ENCODE measurements around the gene TIGD1.
A peak's percentile ranks its signal among the peaks of the same experiment; 100 is the strongest.
"Not testable (repeated sequence)": the region's sequence is repeated elsewhere in the genome, so short reads cannot be mapped to it uniquely, and the experiment has no call there.

Gene TIGD1

GRCh38 chr2:232537499-232537898 is 12.9 kb downstream of the TIGD1 start:
- no peak for TF ChIP-seq CTCF (IDR thresholded peaks at IDR 0.05; ENCODE audit: borderline replicate concordance, control extremely low read depth, extremely low read depth, insufficient read depth, missing control alignments)
- DNase-seq (ENCODE audit: low spot score) = no peak
- in situ Hi-C loops (cut with MboI; ENCODE audit: low sequenced_read_pairs, unreplicated experiment) = no loop called here

- DNase-seq (ENCODE audit: low spot score) = peak; percentile 58
- TF ChIP-seq CTCF (IDR thresholded peaks at IDR 0.05; ENCODE audit: borderline replicate concordance, control extremely low read depth, extremely low read depth, insufficient read depth, missing control alignments) = no peak
- in situ Hi-C loops (cut with MboI; ENCODE audit: low sequenced_read_pairs, unreplicated experiment) = no loop called here
Measured at GRCh38 chr2:232537079-232537478, 13.3 kb downstream of the TIGD1 start.

- no peak for TF ChIP-seq CTCF (IDR thresholded peaks at IDR 0.05; ENCODE audit: borderline replicate concordance, control extremely low read depth, extremely low read depth, insufficient read depth, missing control alignments)
- no peak for DNase-seq (ENCODE audit: low spot score)
- in situ Hi-C loops (cut with MboI; ENCODE audit: low sequenced_read_pairs, unreplicated experiment) = no loop called here
Measured at GRCh38 chr2:232535761-232536530, 14.4 kb downstream of the TIGD1 start.

GRCh38 chr2:232534940-232535651 is 15.3 kb downstream of the TIGD1 start:
- in situ Hi-C loops (cut with MboI; ENCODE audit: low sequenced_read_pairs, unreplicated experiment) = no loop called here
- TF ChIP-seq CTCF (IDR thresholded peaks at IDR 0.05; ENCODE audit: borderline replicate concordance, control extremely low read depth, extremely low read depth, insufficient read depth, missing control alignments) = no peak
- peak; percentile 23 for DNase-seq (ENCODE audit: low spot score)

GRCh38 chr2:232533944-232534710 is 16.2 kb downstream of the TIGD1 start:
- peak; percentile 25 for DNase-seq (ENCODE audit: low spot score)
- in situ Hi-C loops (cut with MboI; ENCODE audit: low sequenced_read_pairs, unreplicated experiment) = no loop called here
- no peak for TF ChIP-seq CTCF (IDR thresholded peaks at IDR 0.05; ENCODE audit: borderline replicate concordance, control extremely low read depth, extremely low read depth, insufficient read depth, missing control alignments)

GRCh38 chr2:232532821-232533220 is 17.5 kb downstream of the TIGD1 start:
- in situ Hi-C loops (cut with MboI; ENCODE audit: low sequenced_read_pairs, unreplicated experiment); DNase-seq (ENCODE audit: low spot score): not testable (repeated sequence)

All from GM13976 (cell line).